Trophoblast cell (in vitro differentiated cells and primary cell): ENCODE data around the gene HSCB.
"Not testable (repeated sequence)": the region's sequence is repeated elsewhere in the genome, so short reads cannot be mapped to it uniquely, and the experiment has no call there.

Experiments used
- DNase-seq, 2 donors: peaks; one replicate each; pipeline ENCODE4 v3.0.0-alpha.2; 2016
- H2AFZ ChIP-seq: 2 replicates; pipeline ENCODE4 v1.6.1; 2013; ENCODE audit warnings: low read length, moderate library complexity, mild to moderate bottlenecking; ENCODE audit not compliant: insufficient read depth, poor library complexity
- H2AK5ac ChIP-seq: 2 replicates; pipeline ENCODE4 v1.6.1; 2013; ENCODE audit warnings: mild to moderate bottlenecking, low read length
- H2BK120ac ChIP-seq: 2 replicates; pipeline ENCODE4 v1.6.1; 2013; ENCODE audit warnings: low read length, mild to moderate bottlenecking, moderate library complexity; ENCODE audit not compliant: insufficient read depth, poor library complexity
- H2BK12ac ChIP-seq: 2 replicates; pipeline ENCODE4 v1.6.1; 2013; ENCODE audit warnings: mild to moderate bottlenecking, low read length, moderate library complexity
- H2BK5ac ChIP-seq: 2 replicates; pipeline ENCODE4 v1.6.1; 2013; ENCODE audit warnings: low read length, low read depth, moderate library complexity, mild to moderate bottlenecking; ENCODE audit not compliant: poor library complexity
- H3K14ac ChIP-seq: 2 replicates; pipeline ENCODE4 v1.6.1; 2013; ENCODE audit warnings: mild to moderate bottlenecking, low read length
- H3K18ac ChIP-seq: 2 replicates; pipeline ENCODE4 v1.6.1; 2013; ENCODE audit warnings: mild to moderate bottlenecking, low read length
- H3K23ac ChIP-seq: 2 replicates; pipeline ENCODE4 v1.6.1; 2013; ENCODE audit warnings: low read length
- H3K27ac ChIP-seq: 2 replicates; pipeline ENCODE4 v1.5.1; 2013; ENCODE audit warnings: low read depth, mild to moderate bottlenecking, inconsistent platforms, low read length, moderate library complexity
- H3K27me3 ChIP-seq: 2 replicates; pipeline ENCODE4 v1.6.1; 2013; ENCODE audit warnings: inconsistent platforms, mild to moderate bottlenecking, low read length, moderate library complexity; ENCODE audit not compliant: insufficient read depth
- H3K36me3 ChIP-seq, 2 experiments: 1 replicate in 1 of 2; 2 replicates in 1 of 2; pipeline ENCODE4 v1.6.1; 2013; ENCODE audit warnings: low read length in 2 of 2, mild to moderate bottlenecking in 2 of 2, moderate library complexity in 1 of 2; ENCODE audit not compliant: insufficient read depth in 2 of 2, control insufficient read depth in 1 of 2
- H3K4ac ChIP-seq: 2 replicates; pipeline ENCODE4 v1.6.1; 2013; ENCODE audit warnings: low read depth, mild to moderate bottlenecking, low read length, moderate library complexity
- H3K4me1 ChIP-seq, 2 experiments: 1 replicate in 1 of 2; 2 replicates in 1 of 2; pipeline ENCODE4 v1.6.1; 2013; ENCODE audit warnings: low read length in 2 of 2, mild to moderate bottlenecking in 2 of 2, moderate library complexity in 1 of 2; ENCODE audit not compliant: insufficient read depth in 2 of 2, control insufficient read depth in 1 of 2
- H3K4me2 ChIP-seq: 2 replicates; pipeline ENCODE4 v1.6.1; 2013; ENCODE audit warnings: inconsistent platforms, mild to moderate bottlenecking, low read length, moderate library complexity
- H3K4me3 ChIP-seq: 2 replicates; pipeline ENCODE4 v1.5.1; 2013; ENCODE audit warnings: mild to moderate bottlenecking, low read depth, low read length, inconsistent platforms
- H3K79me1 ChIP-seq: one replicate; pipeline ENCODE4 v1.6.1; 2013; ENCODE audit warnings: low read length
- H3K79me2 ChIP-seq: 2 replicates; pipeline ENCODE4 v1.6.1; 2013; ENCODE audit warnings: low read length, mild to moderate bottlenecking; ENCODE audit not compliant: control insufficient read depth, insufficient read depth, poor library complexity
- H3K9ac ChIP-seq: 2 replicates; pipeline ENCODE4 v1.6.1; 2013; ENCODE audit warnings: mild to moderate bottlenecking, low read length
- H3K9me3 ChIP-seq: 2 replicates; pipeline ENCODE4 v1.6.1; 2013; ENCODE audit warnings: low read depth, mild to moderate bottlenecking, control low read depth, inconsistent platforms, low read length; ENCODE audit not compliant: insufficient read depth
- H4K12ac ChIP-seq: 2 replicates; pipeline ENCODE4 v1.6.1; 2013; ENCODE audit warnings: low read depth, mild to moderate bottlenecking, low read length, moderate library complexity
- H4K8ac ChIP-seq: 2 replicates; pipeline ENCODE4 v1.6.1; 2013; ENCODE audit warnings: low read depth, mild to moderate bottlenecking, low read length, moderate library complexity
- H4K91ac ChIP-seq: one replicate; pipeline ENCODE4 v1.6.1; 2013; ENCODE audit warnings: low read depth, mild to moderate bottlenecking, low read length, moderate library complexity
- WGBS: extraction: QIAGEN DNeasy Blood & Tissue Kit; methylation state at CpG from one replicate; pipeline ENCODE4 v1.1.7; 2013; ENCODE audit warnings: missing lambda C conversion rate; ENCODE audit not compliant: insufficient read length, insufficient coverage; ENCODE audit errors: extremely low coverage; 5-methylcytosine and 5-hydroxymethylcytosine counted together

The HSCB gene

DNA sequence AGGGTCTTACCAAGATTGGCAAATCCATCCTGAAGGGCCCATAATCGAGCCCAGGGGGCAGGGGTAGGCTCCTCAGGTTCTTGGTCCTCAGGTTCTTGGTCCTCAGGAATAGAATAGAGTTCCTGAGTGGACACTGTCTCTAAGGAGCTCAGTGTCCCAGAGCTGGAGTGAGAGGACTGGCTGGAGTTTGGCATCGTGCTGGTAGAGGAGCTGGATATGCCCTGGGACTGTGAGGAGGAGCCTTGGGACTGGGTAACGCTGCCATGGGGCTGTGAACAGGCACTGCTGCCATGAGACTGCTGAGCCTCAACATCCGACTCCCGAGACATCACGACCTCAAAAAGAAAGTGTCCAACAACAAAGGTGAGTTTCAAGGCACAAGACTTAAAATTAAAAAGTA, 7.4 kb upstream of the HSCB start:
- Histone ChIP-seq H3K79me2 (no peaks in the 10 kb centered on the region), H3K36me3 (peaks cover 7% of the 10 kb centered on the region in 2 experiments), H3K14ac (no peak overlapping the region), H3K18ac (no peak overlapping the region), H2AK5ac (no peak overlapping the region), H3K27ac (no peak overlapping the region), H3K9me3 (peaks cover 2% of the 10 kb centered on the region), H2BK5ac (no peak overlapping the region), H2BK120ac (no peak overlapping the region), H3K4ac (no peak overlapping the region), H3K4me2 (no peak overlapping the region), H3K9ac (no peak overlapping the region), H3K79me1 (no peaks in the 10 kb centered on the region), H3K27me3 (no peaks in the 10 kb centered on the region), H4K12ac (no peak overlapping the region), H2AFZ (no peak overlapping the region), H4K91ac (no peak overlapping the region), H4K8ac (no peak overlapping the region), H3K4me1 (no peaks in the 10 kb centered on the region), H3K4me3 (no peak overlapping the region), H3K23ac (no peak overlapping the region), H2BK12ac (no peak overlapping the region)
- no CpG with 5 or more reads among the region's 6 CpGs for WGBS
- no peak for DNase-seq

GRCh38 chr22:28736301-28737155, 5.3 kb upstream of the HSCB start:
- no peak overlapping the region for H2AK5ac ChIP-seq
- no CpG with 5 or more reads among the region's 7 CpGs for WGBS

GRCh38 chr22:28737701-28738100, 4.1 kb upstream of the HSCB start:
- peaks cover 5% of the 10 kb centered on the region for H3K79me2 ChIP-seq
- no peak overlapping the region for H2BK12ac ChIP-seq
- H3K9me3 ChIP-seq: peaks cover 2% of the 10 kb centered on the region
- no peaks in the 10 kb centered on the region for H3K4me1 ChIP-seq
- peaks cover 5% of the 10 kb centered on the region for H3K79me1 ChIP-seq
- no peak overlapping the region for H3K4me2 ChIP-seq
- H3K4me3 ChIP-seq: no peak overlapping the region
- no peak overlapping the region for H4K12ac ChIP-seq
- H3K4ac ChIP-seq: no peak overlapping the region
- no peak overlapping the region for H2BK5ac ChIP-seq
- H3K14ac ChIP-seq: no peak overlapping the region
- peaks cover 5 to 7% of the 10 kb centered on the region in 2 experiments for H3K36me3 ChIP-seq
- no peak overlapping the region for H2AK5ac ChIP-seq
- H4K91ac ChIP-seq: no peak overlapping the region
- no peak overlapping the region for H3K27ac ChIP-seq
- H3K27me3 ChIP-seq: no peaks in the 10 kb centered on the region
- H3K18ac ChIP-seq: no peak overlapping the region
- no peak overlapping the region for H4K8ac ChIP-seq
- no peak overlapping the region for H3K23ac ChIP-seq
- H2AFZ ChIP-seq: no peak overlapping the region
- DNase-seq: no peak
- WGBS: no CpG with 5 or more reads among the region's 3 CpGs
- H2BK120ac ChIP-seq: no peak overlapping the region
- H3K9ac ChIP-seq: no peak overlapping the region

More at GRCh38 chr22:28736301-28737155, 5.3 kb upstream of the HSCB start:
- Histone ChIP-seq H3K9me3 (peaks cover 2% of the 10 kb centered on the region), H3K27me3 (no peaks in the 10 kb centered on the region), H3K9ac (no peak overlapping the region), H2BK5ac (no peak overlapping the region), H3K79me1 (no peaks in the 10 kb centered on the region), H2BK120ac (no peak overlapping the region), H3K4me2 (no peak overlapping the region), H3K4ac (no peak overlapping the region), H2BK12ac (no peak overlapping the region), H3K18ac (no peak overlapping the region), H3K4me1 (no peaks in the 10 kb centered on the region), H3K4me3 (no peak overlapping the region), H3K36me3 (peaks cover 7% of the 10 kb centered on the region in 2 experiments), H3K79me2 (peaks cover 2% of the 10 kb centered on the region), H4K12ac (no peak overlapping the region), H3K23ac (no peak overlapping the region), H3K14ac (no peak overlapping the region), H4K91ac (no peak overlapping the region), H4K8ac (no peak overlapping the region), H3K27ac (no peak overlapping the region), H2AFZ (no peak overlapping the region)
- no peak for DNase-seq

DNA sequence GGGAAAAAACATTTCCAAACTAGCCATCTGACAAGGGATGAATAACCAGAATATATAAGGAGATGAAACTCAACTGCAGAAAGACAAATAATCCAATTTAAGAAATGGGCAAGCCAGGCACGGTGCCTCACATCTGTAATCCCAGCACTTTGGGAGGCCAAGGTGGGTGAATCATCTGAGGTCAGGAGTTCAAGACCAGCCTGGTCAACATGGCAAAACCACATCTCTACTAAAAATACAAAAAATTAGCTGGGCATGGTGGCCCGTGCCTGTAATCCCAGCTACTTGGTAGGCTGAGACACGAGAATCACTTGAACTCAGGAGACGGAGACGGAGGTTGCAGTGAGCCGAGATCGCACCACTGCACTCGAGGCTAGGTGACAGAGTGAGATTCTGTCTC, 3.0 kb upstream of the HSCB start:
- not testable (repeated sequence) for H3K4ac ChIP-seq, H4K8ac ChIP-seq, H2BK12ac ChIP-seq, H3K27me3 ChIP-seq, H3K23ac ChIP-seq, H3K4me3 ChIP-seq, H3K4me1 ChIP-seq, H2BK120ac ChIP-seq, H2AK5ac ChIP-seq, H3K9ac ChIP-seq, H3K36me3 ChIP-seq, H3K4me2 ChIP-seq, H3K9me3 ChIP-seq, H3K79me2 ChIP-seq, H4K12ac ChIP-seq, H3K79me1 ChIP-seq, H4K91ac ChIP-seq, H2BK5ac ChIP-seq, DNase-seq, H2AFZ ChIP-seq, H3K27ac ChIP-seq, H3K18ac ChIP-seq, H3K14ac ChIP-seq
- no CpG with 5 or more reads among the region's 8 CpGs for WGBS
